ENCODE data around the gene FLG.

The FLG gene

DNA sequence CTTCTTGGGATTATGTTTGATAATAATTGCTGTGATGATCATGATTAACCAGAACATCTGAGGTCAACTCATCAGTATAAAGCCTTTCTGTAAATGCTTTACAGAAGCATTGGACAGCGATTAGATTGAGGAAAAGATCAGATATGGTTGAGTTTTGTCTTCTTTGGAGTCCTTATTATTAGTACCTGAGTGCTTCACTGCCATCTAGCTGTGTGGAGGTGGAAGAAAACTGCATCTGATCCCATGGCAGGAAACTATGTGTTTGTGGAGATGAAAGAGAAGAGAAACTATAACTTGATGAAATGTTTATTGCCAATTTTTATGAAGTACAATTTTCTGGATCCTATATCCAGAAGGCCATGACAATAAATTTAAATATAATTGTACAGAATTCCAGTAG is 23.4 kb upstream of the FLG start:
- ChIA-PET POLR2A (no interaction called here), CTCF (interaction anchor here (1.1 to 1.2 kb wide), 2 partner anchors 13 to 29 kb away, joined by 3 to 7 read pairs; no protein-coding TSS in a partner anchor)
- no peak for DNase-seq (ENCODE audit: extremely low spot score)
- TF ChIP-seq BHLHE40 (IDR thresholded peaks at IDR 0.05; ENCODE audit: borderline replicate concordance), result no peak
- no peak for TF ChIP-seq L3MBTL2 (conservative IDR thresholded peaks at IDR 0.05)
- no peak for TF ChIP-seq FOXA1 (IDR thresholded peaks at IDR 0.05)
- TF ChIP-seq FOXK2 (IDR thresholded peaks at IDR 0.05), result no peak

DNA sequence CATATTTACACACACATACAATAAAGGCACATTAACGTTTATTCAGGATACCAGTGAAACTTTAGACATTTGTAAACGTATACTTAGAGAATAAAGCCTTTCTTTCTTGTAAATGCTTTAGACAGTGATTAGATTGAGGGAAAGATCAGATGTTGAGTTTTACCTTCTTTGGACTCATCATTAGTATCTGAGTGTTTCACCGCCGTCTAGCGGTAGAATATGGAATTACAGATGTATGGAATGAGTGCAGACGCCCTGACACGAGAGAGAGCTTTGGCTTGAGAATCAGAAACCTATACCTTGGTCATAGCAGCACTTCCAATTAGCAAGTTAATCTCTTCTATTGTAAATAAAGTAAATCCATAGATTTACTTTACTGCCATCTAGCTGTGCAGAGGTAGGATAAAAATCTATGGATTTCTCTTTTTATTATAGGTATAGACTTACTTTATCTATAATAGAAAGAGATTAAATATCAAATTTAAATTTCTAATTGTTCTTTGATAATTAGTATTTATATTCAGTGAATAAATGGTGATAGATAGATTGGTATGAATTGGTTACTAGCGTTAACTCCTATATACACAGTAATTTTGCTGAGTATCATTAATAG is 22.2 kb upstream of the FLG start:
- POLR2A ChIA-PET, result no interaction called here
- peak; percentile 45 for DNase-seq (ENCODE audit: extremely low spot score)
- CTCF ChIA-PET, result interaction anchor here (0.5 to 1.2 kb wide), 11 partner anchors 11 to 111 kb away, joined by 3 to 7 read pairs (median 3); no protein-coding TSS in a partner anchor
- TF ChIP-seq FOXK2 (IDR thresholded peaks at IDR 0.05), result no peak

DNA sequence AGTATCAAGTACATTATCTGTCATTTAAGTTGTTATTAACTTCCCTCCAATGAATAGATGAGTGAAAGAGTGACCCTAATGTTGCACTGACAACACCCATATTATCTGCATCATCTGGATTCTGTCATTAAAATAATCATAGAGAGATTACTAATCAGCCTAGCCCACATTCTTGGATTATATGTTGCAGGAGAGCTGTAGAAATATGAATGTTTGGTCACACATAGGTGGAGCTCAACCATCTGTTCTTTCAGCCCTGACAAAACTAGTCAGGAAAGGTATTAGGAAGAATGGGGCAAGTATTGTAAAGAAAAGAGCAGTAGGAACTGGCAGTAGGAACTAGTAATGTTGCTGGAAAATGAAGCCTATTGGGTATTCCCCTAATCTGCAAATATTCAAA is 19.4 kb upstream of the FLG start:
- TF ChIP-seq CTBP1 (IDR thresholded peaks at IDR 0.05; ENCODE audit: borderline replicate concordance) (no peak), FOXM1 (IDR thresholded peaks at IDR 0.05; ENCODE audit: borderline replicate concordance) (no peak), ZNF384 (IDR thresholded peaks at IDR 0.05) (no peak), HDGF (IDR thresholded peaks at IDR 0.05; ENCODE audit: borderline replicate concordance) (no peak), ARNT (IDR thresholded peaks at IDR 0.05) (no peak), NFRKB (IDR thresholded peaks at IDR 0.05) (no peak), ELF4 (IDR thresholded peaks at IDR 0.05) (no peak)
- ChIA-PET CTCF (interaction anchor here (1.3 kb wide), 1 partner anchor 114 kb away, joined by 4 read pairs; no protein-coding TSS in a partner anchor), POLR2A (no interaction called here)
- no peak for DNase-seq (ENCODE audit: extremely low spot score)

DNA sequence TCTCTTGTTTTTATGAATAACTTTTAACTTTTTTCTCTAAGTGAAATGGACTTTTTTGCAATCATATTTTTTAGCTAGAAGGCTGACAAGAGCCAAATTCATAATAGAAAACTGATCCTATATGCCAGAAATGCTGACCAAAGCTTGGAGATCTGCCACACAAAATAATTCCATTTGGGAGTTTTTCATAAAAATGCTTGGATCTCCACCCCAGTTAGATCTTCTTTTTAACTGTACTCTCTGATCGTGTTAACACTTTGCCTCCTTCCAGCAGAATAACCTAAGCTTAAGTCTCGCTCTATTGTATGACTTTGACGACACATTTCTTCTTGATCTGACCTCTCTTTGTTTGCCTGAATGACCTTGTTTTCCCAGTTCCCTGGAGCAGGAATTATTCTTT is 18.0 kb upstream of the FLG start:
- DNase-seq (ENCODE audit: extremely low spot score), result no peak
- no peak for TF ChIP-seq SP1 (IDR thresholded peaks at IDR 0.05)
- TF ChIP-seq FOXM1 (IDR thresholded peaks at IDR 0.05; ENCODE audit: borderline replicate concordance), result no peak
- no peak for TF ChIP-seq ARNT (IDR thresholded peaks at IDR 0.05)
- TF ChIP-seq FOXA1 (IDR thresholded peaks at IDR 0.05), result no peak
- no peak for TF ChIP-seq LEF1 (IDR thresholded peaks at IDR 0.05; ENCODE audit: borderline replicate concordance)
- no peak for TF ChIP-seq FOXK2 (IDR thresholded peaks at IDR 0.05)
- no peak for TF ChIP-seq CTBP1 (IDR thresholded peaks at IDR 0.05; ENCODE audit: borderline replicate concordance)
- TF ChIP-seq ELF4 (IDR thresholded peaks at IDR 0.05), result no peak
- no peak for TF ChIP-seq HDGF (IDR thresholded peaks at IDR 0.05; ENCODE audit: borderline replicate concordance)
- TF ChIP-seq SUZ12 (IDR thresholded peaks at IDR 0.05), result no peak
- CTCF ChIA-PET, result interaction anchor here (1.3 kb wide), 1 partner anchor 116 kb away, joined by 5 read pairs; no protein-coding TSS in a partner anchor
- POLR2A ChIA-PET, result no interaction called here

DNA sequence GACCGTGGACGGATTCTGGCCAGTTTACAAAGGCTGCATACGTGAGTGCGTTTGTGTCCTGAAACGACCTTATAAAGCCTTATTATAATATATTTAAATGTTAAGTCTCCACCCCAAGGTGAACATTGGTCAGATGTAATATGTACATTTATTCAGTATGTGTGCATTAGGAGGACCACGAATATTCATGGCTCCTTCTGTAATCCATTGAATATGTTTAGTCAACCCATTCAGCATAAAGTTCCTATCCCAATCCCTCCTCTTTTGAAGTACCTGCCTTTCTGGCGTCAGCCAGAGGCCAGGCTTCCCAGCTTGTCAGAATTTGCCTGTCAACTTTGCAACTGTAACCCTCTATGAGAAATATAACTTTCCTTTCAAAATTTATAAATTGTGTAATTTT is 10.4 kb upstream of the FLG start:
- no peak for DNase-seq (ENCODE audit: extremely low spot score)
- TF ChIP-seq NFRKB (IDR thresholded peaks at IDR 0.05) (no peak), FOXM1 (IDR thresholded peaks at IDR 0.05; ENCODE audit: borderline replicate concordance) (no peak), ELF4 (IDR thresholded peaks at IDR 0.05) (no peak), SUZ12 (IDR thresholded peaks at IDR 0.05) (no peak), FOXK2 (IDR thresholded peaks at IDR 0.05) (no peak), BHLHE40 (IDR thresholded peaks at IDR 0.05; ENCODE audit: borderline replicate concordance) (no peak), SP1 (IDR thresholded peaks at IDR 0.05) (no peak)
- POLR2A ChIA-PET, result no interaction called here
- CTCF ChIA-PET, result interaction anchor here (1.0 kb wide), 1 partner anchor 12 kb away, joined by 4 read pairs; no protein-coding TSS in a partner anchor

DNA sequence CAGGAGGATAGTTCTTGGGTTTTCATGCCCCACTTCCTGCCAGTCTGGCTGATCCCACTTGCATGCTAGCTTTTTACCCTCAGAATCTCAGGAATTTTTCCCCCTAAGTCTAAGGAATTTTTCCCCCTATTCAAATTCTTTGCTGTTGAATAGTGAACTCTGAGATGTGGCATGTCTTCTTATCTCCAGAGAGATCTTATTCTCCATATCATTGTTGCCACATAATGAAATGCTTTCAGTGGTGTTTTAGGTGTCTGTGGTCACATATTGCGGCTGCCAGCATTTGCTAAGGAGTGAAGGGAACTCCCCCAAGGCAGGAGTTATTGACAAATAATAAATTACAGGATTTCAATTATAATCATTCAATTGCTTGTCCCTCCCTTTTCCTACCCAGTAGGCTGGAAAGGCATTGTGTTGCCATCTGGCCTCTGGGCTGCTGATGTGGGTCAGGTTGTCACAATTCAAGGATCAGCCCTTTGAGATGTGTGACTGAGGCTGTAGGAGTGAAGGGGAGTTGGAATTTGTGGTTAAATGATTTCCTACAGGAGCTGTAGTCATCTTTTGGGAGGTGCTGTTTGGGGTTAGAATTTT is 3.9 kb upstream of the FLG start:
- TF ChIP-seq BHLHE40 (IDR thresholded peaks at IDR 0.05; ENCODE audit: borderline replicate concordance) (no peak), L3MBTL2 (conservative IDR thresholded peaks at IDR 0.05) (no peak), FOXM1 (IDR thresholded peaks at IDR 0.05; ENCODE audit: borderline replicate concordance) (no peak), ZNF384 (IDR thresholded peaks at IDR 0.05) (no peak), CTBP1 (IDR thresholded peaks at IDR 0.05; ENCODE audit: borderline replicate concordance) (no peak), ARNT (IDR thresholded peaks at IDR 0.05) (no peak), SP1 (IDR thresholded peaks at IDR 0.05) (no peak), ELF4 (IDR thresholded peaks at IDR 0.05) (no peak), FOXK2 (IDR thresholded peaks at IDR 0.05) (no peak), FOXA1 (IDR thresholded peaks at IDR 0.05) (no peak), NFRKB (IDR thresholded peaks at IDR 0.05) (no peak), TARDBP (IDR thresholded peaks at IDR 0.05) (no peak), SUZ12 (IDR thresholded peaks at IDR 0.05) (no peak), HDGF (IDR thresholded peaks at IDR 0.05; ENCODE audit: borderline replicate concordance) (no peak), LEF1 (IDR thresholded peaks at IDR 0.05; ENCODE audit: borderline replicate concordance) (no peak)
- TF ChIP-seq, protein P1, sequence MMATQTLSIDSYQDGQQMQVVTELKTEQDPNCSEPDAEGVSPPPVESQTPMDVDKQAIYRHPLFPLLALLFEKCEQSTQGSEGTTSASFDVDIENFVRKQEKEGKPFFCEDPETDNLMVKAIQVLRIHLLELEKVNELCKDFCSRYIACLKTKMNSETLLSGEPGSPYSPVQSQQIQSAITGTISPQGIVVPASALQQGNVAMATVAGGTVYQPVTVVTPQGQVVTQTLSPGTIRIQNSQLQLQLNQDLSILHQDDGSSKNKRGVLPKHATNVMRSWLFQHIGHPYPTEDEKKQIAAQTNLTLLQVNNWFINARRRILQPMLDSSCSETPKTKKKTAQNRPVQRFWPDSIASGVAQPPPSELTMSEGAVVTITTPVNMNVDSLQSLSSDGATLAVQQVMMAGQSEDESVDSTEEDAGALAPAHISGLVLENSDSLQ (IDR thresholded peaks at IDR 0.05), result no peak
- POLR2A ChIA-PET, result no interaction called here
- CTCF ChIA-PET, result no interaction called here
- no peak for DNase-seq (ENCODE audit: extremely low spot score)

DNA sequence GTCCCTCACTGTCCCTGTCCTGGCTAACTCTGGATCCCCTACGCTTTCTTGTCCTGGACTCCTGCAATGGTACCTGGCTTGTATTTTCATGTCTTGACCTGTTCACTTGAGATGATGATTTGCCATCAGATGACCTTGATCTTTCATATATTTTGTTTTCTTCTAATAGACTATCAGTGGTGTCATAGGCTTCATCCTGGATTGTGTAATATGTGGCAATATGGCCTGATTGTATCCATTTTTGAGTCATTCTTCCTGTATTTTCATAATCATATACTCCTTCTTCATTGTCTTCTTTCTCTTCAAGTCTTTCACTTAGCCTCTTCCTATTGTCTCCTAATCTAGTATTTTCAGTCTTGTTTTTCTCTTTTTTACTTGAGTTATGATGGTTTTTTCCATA is 11.1 kb downstream of the FLG start:
- CTCF ChIA-PET, result no interaction called here
- no peak for DNase-seq (ENCODE audit: extremely low spot score)
- POLR2A ChIA-PET, result no interaction called here
- TF ChIP-seq ELF4 (IDR thresholded peaks at IDR 0.05) (no peak), ARNT (IDR thresholded peaks at IDR 0.05) (no peak), NFRKB (IDR thresholded peaks at IDR 0.05) (no peak), FOXK2 (IDR thresholded peaks at IDR 0.05) (no peak), BHLHE40 (IDR thresholded peaks at IDR 0.05; ENCODE audit: borderline replicate concordance) (no peak), FOXA1 (IDR thresholded peaks at IDR 0.05) (no peak), HDGF (IDR thresholded peaks at IDR 0.05; ENCODE audit: borderline replicate concordance) (no peak), TARDBP (IDR thresholded peaks at IDR 0.05) (no peak), LEF1 (IDR thresholded peaks at IDR 0.05; ENCODE audit: borderline replicate concordance) (no peak), SP1 (IDR thresholded peaks at IDR 0.05) (no peak), L3MBTL2 (conservative IDR thresholded peaks at IDR 0.05) (no peak), SUZ12 (IDR thresholded peaks at IDR 0.05) (no peak), FOXM1 (IDR thresholded peaks at IDR 0.05; ENCODE audit: borderline replicate concordance) (no peak), CTBP1 (IDR thresholded peaks at IDR 0.05; ENCODE audit: borderline replicate concordance) (no peak), ZNF384 (IDR thresholded peaks at IDR 0.05) (no peak)
- TF ChIP-seq, protein P1 (IDR thresholded peaks at IDR 0.05), result no peak

Measured in HEK293T (cell line).